Small intestine (tissue), 7 donors: ENCODE data around the gene DIPK2A. TPM values are rescaled to one million over a fixed set of nuclear protein-coding genes. Genes with fewer than 3 reads are reported as not detected.

Experiments used
- DNase-seq, 2 donors: peaks; one replicate each; pipeline versions ENCODE4 v3.0.0 to v3.0.0-alpha.2; 2013
- FAIRE-seq: peaks from 2 replicates; lab custom pipeline; 2012; peaks lifted over from hg19 to GRCh38; lab: Jason Lieb, UNC
- H3K27ac ChIP-seq, 3 donors: one replicate each; pipeline ENCODE4 v1.5.1; 2013; ENCODE audit warnings: low read length in 2 of 3, mild to moderate bottlenecking in 2 of 3, control low read depth in 1 of 3, inconsistent platforms in 1 of 3, low read depth in 1 of 3, moderate library complexity in 1 of 3
- H3K27me3 ChIP-seq, 3 donors: one replicate each; pipeline ENCODE4 v1.6.1; 2013; ENCODE audit warnings: low read length in 3 of 3, inconsistent platforms in 1 of 3; ENCODE audit not compliant: control insufficient read depth in 3 of 3, insufficient read depth in 3 of 3
- H3K36me3 ChIP-seq, 3 donors: one replicate each; pipeline ENCODE4 v1.6.1; 2013; ENCODE audit warnings: low read length in 3 of 3, inconsistent platforms in 1 of 3, low read depth in 1 of 3, mild to moderate bottlenecking in 1 of 3, moderate library complexity in 1 of 3; ENCODE audit not compliant: control insufficient read depth in 3 of 3, insufficient read depth in 2 of 3
- H3K4me1 ChIP-seq, 3 donors: one replicate each; pipeline ENCODE4 v1.6.1; 2013; ENCODE audit warnings: low read length in 2 of 3, inconsistent platforms in 1 of 3, low read depth in 1 of 3, mild to moderate bottlenecking in 1 of 3, moderate library complexity in 1 of 3; ENCODE audit not compliant: control insufficient read depth in 3 of 3, insufficient read depth in 2 of 3
- H3K4me3 ChIP-seq, 3 donors: one replicate each; pipeline ENCODE4 v1.5.1; 2013; ENCODE audit warnings: low read length in 3 of 3, control low read depth in 1 of 3, inconsistent platforms in 1 of 3, low read depth in 1 of 3, mild to moderate bottlenecking in 1 of 3, moderate library complexity in 1 of 3
- H3K9me3 ChIP-seq, 2 donors: one replicate each; pipeline ENCODE4 v1.6.1; 2013; ENCODE audit warnings: low read depth in 1 of 2, low read length in 1 of 2; ENCODE audit not compliant: control insufficient read depth in 2 of 2, insufficient read depth in 1 of 2
- WGBS, 3 donors: extraction: QIAGEN DNeasy Blood & Tissue Kit; methylation state at CpG; one replicate each; pipeline ENCODE4 v1.1.7; 2013; 5-methylcytosine and 5-hydroxymethylcytosine counted together
- polyA plus RNA-seq, 4 donors: library from polyadenylated mRNA; stranded (reverse) in 3 of 4; unstranded in 1 of 4; fragments of 200-250 nt in 3 of 4; fragments of 120-200 nt in 1 of 4; gene quantifications; one replicate each; pipeline versions ENCODE4 v1.2.1 to v1.2.3, GENCODE V29; 2013
- donor health status: healthy with polysubstance abuse.
- donor health status: control.
- donor health status: control.
- donor health status: Bipolar disorder and iron deficiency.
- donor health status: healthy.

Gene DIPK2A
- polyA plus RNA-seq, 4 donors, result 2.7 to 39.3 (median 5.2) TPM

- no peaks in the 10 kb centered on the region for H3K27me3 ChIP-seq
- no peak overlapping the region for H3K4me3 ChIP-seq
- no peak for DNase-seq
- FAIRE-seq, result no peak
- H3K4me1 ChIP-seq, result no peaks in the 10 kb centered on the region
- no peaks in the 10 kb centered on the region for H3K9me3 ChIP-seq
- H3K36me3 ChIP-seq, result no peaks in the 10 kb centered on the region
- H3K27ac ChIP-seq, result no peak overlapping the region
- 89 to 91% (median 89%) methylated on average over 3 of the region's 3 CpGs for WGBS, 3 donors
Observed at GRCh38 chr3:144011251-144011799, 39.7 kb downstream of the DIPK2A start.

- Histone ChIP-seq H3K36me3 (no peaks in the 10 kb centered on the region), H3K9me3 (peaks cover 0 to 2% of the 10 kb centered on the region in 2 donors), H3K27me3 (peaks cover 0 to 2% (median 0%) of the 10 kb centered on the region in 3 donors), H3K4me1 (no peaks in the 10 kb centered on the region), H3K4me3 (no peak overlapping the region), H3K27ac (no peak overlapping the region)
- FAIRE-seq, result no peak
- DNase-seq, result no peak
- WGBS, 3 donors, result 88 to 92% (median 90%) methylated on average over 3 of the region's 3 CpGs
Observed at GRCh38 chr3:144015133-144015532, 43.5 kb downstream of the DIPK2A start.

GRCh38 chr3:144018776-144019175 lies 47.2 kb downstream of the DIPK2A start:
- Histone ChIP-seq H3K27me3 (peaks cover 0 to 2% (median 0%) of the 10 kb centered on the region in 3 donors), H3K27ac (no peak overlapping the region), H3K9me3 (peaks cover 0 to 7% of the 10 kb centered on the region in 2 donors), H3K36me3 (no peaks in the 10 kb centered on the region), H3K4me1 (no peaks in the 10 kb centered on the region), H3K4me3 (no peak overlapping the region)
- DNase-seq, result no peak
- FAIRE-seq, result no peak
- WGBS, 3 donors, result 89 to 100% (median 97%) methylated on average over 1 of the region's 1 CpG

Other genes starting within 250 kb of the DIPK2A start
- 1 to 10 TPM in 3 of 4 donors, not detected in 1; 1.4 to 4.6 (median 4.1) TPM for gene SLC9A9, start 123.4 kb upstream of the DIPK2A start, polyA plus RNA-seq